Measurements from ENCODE around the gene SSH2.
"Not testable (repeated sequence)": the region's sequence is repeated elsewhere in the genome, so short reads cannot be mapped to it uniquely, and the experiment has no call there.

SSH2 gene

GRCh38 chr17:29698019-29698777 is 231.8 kb downstream of the SSH2 start:
- DNase-seq = no peak

- no peak for DNase-seq
Observed at GRCh38 chr17:29697371-29697770, 232.7 kb downstream of the SSH2 start.

- peak in 1 of 2 donors; percentile 37 for DNase-seq
Observed at GRCh38 chr17:29694918-29695563, 235.0 kb downstream of the SSH2 start.

- DNase-seq = no peak
Observed at GRCh38 chr17:29693751-29694150, 236.3 kb downstream of the SSH2 start.

- no peak for DNase-seq
Observed at GRCh38 chr17:29687596-29687995, 242.4 kb downstream of the SSH2 start.

GRCh38 chr17:29686993-29687590 is 242.9 kb downstream of the SSH2 start:
- DNase-seq = no peak

GRCh38 chr17:29683481-29683880 is 246.5 kb downstream of the SSH2 start:
- no peak for DNase-seq

GRCh38 chr17:29682987-29683386 is 247.0 kb downstream of the SSH2 start:
- DNase-seq = no peak

GRCh38 chr17:29682054-29682453 is 248.0 kb downstream of the SSH2 start:
- DNase-seq = peak; percentile 69 to 86

GRCh38 chr17:29677824-29678223 is 252.2 kb downstream of the SSH2 start:
- DNase-seq = peak in 1 of 2 donors; percentile 17

- DNase-seq = no peak
Observed at GRCh38 chr17:29677221-29677791, 252.7 kb downstream of the SSH2 start.

GRCh38 chr17:29675961-29676360 is 254.1 kb downstream of the SSH2 start:
- not testable (repeated sequence) for DNase-seq

- no peak for DNase-seq
Observed at GRCh38 chr17:29674281-29674680, 255.7 kb downstream of the SSH2 start.

GRCh38 chr17:29671661-29672060 is 258.4 kb downstream of the SSH2 start:
- no peak for DNase-seq

GRCh38 chr17:29669266-29669665 is 260.8 kb downstream of the SSH2 start:
- DNase-seq = no peak

GRCh38 chr17:29667969-29668368 is 262.1 kb downstream of the SSH2 start:
- DNase-seq = no peak

- peak; percentile 54 to 74 for DNase-seq
Observed at GRCh38 chr17:29665481-29665810, 264.6 kb downstream of the SSH2 start.

GRCh38 chr17:29664743-29665480 is 265.1 kb downstream of the SSH2 start:
- DNase-seq = no peak

- no peak for DNase-seq
Observed at GRCh38 chr17:29663155-29663554, 266.9 kb downstream of the SSH2 start.

GRCh38 chr17:29661213-29661612 is 268.8 kb downstream of the SSH2 start:
- DNase-seq = no peak

GRCh38 chr17:29659155-29659554 is 270.9 kb downstream of the SSH2 start:
- DNase-seq = no peak

- no peak for DNase-seq
Observed at GRCh38 chr17:29655323-29655722, 274.7 kb downstream of the SSH2 start.
